Fibroblast of skin of scalp (primary cell): ENCODE results near the gene NEK11.

Experiments
- DNase-seq: peaks from one replicate; pipeline ENCODE4 v3.0.0-alpha.2; 2013

Gene NEK11

GRCh38 chr3:131224886-131225550, 198.3 kb downstream of the NEK11 start:
- DNase-seq, result no peak

DNA sequence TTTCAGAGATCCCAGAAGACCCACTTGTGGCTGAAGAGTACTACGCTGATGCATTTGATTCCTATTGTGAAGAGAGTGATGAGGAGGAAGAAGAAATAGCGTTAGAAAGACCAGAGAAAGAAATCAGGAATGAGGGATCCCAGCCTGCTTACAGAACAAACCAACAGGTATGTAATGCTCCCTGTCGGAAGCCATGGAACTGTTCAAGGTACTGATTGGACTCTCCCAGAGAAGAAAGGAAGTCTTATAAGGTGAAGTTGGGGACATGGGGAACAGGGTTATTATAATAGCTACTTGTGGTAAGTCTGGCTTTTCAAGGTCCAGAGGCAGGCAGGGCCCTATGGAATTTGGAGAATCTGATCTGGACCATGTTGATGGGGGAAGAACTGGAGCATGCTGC, 201.8 kb downstream of the NEK11 start:
- no peak for DNase-seq

- no peak for DNase-seq
These were observed 205.2 kb downstream of the NEK11 start for GRCh38 chr3:131231710-131232389.

GRCh38 chr3:131232711-131233267, 206.1 kb downstream of the NEK11 start:
- no peak for DNase-seq

- no peak for DNase-seq
These were observed 207.4 kb downstream of the NEK11 start for GRCh38 chr3:131233900-131234668.

- no peak for DNase-seq
These were observed 209.7 kb downstream of the NEK11 start for GRCh38 chr3:131236421-131236820.

DNA sequence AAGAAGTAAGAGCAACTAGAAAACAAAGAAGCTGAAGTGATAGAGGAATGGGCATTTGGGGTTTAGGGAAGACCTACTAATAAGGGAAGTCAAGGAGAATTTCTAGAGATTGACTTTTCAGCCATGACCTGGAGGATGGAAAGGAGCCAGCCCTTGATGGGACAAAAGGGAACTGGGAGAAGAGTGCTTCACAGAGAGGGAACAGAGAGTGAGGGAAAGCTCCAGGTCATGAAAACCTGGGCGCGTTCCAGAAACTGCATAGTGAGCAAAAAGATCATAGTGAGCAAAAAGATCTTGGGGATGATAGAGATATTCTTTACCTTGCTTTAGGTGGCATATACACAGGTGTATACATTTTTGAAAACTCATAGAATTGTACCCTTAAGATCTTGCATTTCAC, 211.8 kb downstream of the NEK11 start:
- DNase-seq, result no peak

DNA sequence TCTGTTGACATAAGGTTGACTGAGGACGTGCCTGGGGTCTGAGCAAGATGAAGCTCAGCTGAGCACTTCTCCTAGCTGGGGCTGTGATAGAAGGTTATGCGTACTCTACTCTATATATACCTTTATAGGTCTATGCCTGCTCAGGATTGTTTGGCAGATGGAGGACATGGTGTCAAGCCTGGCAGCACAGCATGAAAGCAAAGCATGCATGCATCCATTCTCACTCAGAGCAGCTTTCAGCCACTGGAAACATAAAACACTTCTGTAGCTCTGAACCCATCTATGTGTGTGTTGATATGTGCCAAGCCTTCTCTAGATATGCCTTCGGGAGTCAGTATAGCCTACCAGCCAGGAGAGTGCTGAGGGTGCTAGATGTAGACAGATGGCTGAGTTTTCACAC, 212.6 kb downstream of the NEK11 start:
- no peak for DNase-seq

DNA sequence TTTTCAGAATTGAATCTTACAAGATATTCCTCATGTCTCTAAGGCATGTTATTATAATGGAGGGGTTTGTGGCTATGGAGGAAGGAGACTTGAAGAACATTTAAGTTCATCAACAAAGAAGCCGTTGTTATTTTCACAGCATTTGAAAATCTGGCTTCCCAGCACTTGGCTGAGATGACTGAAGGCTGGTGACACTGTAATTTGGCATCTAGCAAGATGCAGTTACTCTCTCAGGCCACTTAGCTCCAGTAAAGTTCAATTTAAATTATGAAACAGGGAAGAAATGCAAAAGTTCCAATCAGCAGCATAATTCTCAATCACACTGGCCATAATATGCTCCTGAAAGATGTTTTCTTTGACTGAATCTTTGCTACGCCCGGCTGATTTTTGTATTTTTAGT, 215.5 kb downstream of the NEK11 start:
- DNase-seq, result no peak

- DNase-seq, result no peak
These were observed 223.8 kb downstream of the NEK11 start for GRCh38 chr3:131250466-131250865.

DNA sequence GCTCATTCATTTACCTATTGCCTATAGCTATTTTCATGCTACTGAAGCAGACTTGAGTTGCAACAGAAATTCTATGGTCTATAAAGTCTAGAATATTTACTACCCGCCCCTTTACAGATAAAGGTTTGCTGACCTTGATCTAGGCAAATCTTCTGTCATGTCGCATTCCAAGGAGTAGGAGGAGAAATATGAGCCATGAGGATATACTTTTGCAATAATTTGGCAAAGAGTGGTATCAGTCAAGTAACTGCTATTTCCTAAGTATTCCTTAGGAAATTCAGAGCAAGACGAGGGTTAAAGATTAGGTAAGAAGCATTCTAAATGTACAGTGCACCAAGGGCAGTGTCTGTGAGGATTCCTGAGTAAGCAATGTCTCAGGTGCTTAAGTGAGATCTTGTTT, 233.8 kb downstream of the NEK11 start:
- DNase-seq, result no peak

- no peak for DNase-seq
These were observed 234.4 kb downstream of the NEK11 start for GRCh38 chr3:131261104-131261503.

GRCh38 chr3:131275556-131275955, 248.9 kb downstream of the NEK11 start:
- no peak for DNase-seq

GRCh38 chr3:131277836-131278497, 251.3 kb downstream of the NEK11 start:
- peak; percentile 50 for DNase-seq

DNA sequence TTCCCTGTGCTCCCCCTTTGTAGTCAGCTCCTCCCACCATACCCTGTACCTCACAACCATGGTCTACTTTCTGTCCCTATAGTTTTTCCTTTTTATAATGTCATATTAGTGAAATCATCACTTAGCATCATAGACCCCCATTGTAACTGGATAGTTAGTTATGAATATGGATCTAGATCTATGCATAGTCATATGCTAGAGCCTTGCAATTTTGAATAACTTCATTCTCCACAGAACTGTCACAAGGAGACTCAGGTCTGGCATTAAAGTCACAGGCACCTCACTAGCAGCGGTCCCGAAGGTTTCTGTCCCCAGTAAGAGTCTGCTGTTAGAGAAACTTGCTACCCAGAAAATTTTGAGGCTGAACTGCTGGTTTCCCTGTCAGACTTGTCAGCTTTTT, 252.9 kb downstream of the NEK11 start:
- no peak for DNase-seq

DNA sequence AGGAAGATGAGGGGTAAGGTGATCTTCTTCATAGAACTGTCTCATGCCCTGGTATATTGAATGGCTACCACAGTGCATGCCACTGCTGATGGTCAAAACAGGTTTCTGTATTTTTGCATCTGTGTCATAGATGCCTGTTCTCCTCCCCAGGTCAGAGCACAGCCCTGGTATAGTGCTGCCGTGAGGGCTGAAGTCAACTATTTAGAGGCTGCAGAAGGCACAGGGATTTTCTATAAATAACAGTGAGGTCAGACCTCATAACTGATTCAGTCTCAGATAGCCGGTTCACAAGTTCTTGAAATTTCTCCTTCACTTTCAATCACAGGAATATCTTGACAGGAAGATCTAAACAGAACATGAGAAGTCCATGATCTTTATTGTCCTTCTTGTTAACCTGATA, 255.7 kb downstream of the NEK11 start:
- no peak for DNase-seq

DNA sequence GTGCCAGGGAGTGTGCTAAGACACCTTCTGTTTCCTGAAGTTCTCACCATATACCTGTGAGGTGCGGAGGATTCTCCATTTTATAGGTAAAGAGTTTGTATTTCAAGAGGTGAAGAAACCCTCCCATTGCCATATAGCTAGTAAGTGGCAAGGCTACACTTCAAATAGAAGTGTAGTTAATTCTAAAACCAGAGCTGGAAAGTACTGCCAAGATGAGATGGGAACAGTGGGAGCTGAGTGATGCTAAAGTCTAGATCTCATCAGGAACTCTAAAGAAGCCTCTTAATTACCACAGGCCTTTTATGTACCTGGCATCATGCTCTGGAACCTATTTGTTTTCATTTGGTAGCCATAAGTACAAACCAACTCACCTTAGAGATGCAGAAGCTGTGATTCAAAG, 256.3 kb downstream of the NEK11 start:
- DNase-seq, result no peak

- DNase-seq, result no peak
These were observed 257.2 kb downstream of the NEK11 start for GRCh38 chr3:131283862-131284261.

DNA sequence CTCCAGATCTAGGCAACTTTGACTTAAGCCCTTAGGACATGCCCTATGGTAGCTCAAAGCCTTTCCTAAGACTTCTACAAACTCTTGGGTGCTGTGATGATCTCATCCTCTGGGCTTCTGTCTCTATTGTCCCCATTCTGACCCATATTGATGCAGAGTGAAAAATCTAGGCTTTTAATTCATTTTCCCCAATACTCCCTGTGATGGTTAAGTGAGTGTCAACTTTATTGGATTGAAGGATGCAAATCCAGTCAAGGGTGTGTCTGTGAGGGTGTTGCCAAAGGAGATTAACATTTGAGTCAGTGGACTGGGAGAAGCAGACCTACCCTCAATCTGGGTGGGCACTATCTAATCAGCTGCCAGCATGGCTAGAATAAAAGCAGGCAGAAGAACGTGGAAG, 257.6 kb downstream of the NEK11 start:
- no peak for DNase-seq

DNA sequence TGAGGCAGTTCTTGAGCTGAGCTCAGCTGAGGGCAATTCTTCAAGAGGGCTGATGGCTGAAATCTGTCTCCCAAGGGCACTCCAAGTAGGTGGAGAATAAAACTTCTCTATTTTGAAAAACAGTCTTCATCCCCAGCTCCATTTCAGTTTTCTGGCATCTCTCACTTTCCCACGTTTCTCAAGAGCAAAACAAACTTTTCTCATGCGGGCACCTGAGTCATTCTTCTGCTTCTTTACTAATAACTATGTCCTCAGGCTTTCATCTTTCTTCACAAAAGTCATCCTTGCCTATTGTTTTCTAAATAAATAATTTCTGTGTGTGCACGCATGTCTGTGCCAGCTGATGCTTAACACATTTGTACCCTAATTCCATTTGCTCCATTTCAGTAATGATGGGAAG, 258.8 kb downstream of the NEK11 start:
- DNase-seq, result no peak

DNA sequence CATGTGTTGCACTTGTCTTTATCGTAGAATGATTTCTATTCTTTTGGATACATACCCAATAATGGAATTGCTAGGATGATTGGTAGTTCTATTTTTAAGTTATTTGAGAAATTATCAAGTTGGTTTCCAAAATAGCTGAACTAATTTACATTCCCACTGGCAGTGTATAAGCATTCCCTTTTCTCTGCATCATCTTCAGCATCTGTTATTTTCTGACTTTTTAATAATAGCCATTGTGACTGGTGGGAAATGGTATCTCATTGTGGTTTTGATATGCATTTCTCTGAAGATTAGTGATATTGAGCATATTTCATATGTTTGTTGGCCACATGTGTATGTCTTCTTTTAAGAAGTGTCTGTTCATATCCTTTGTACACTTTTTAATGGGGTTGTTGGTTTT, 273.2 kb downstream of the NEK11 start:
- peak; percentile 17 for DNase-seq

GRCh38 chr3:131303848-131304247, 277.2 kb downstream of the NEK11 start:
- peak; percentile 52 for DNase-seq

GRCh38 chr3:131304890-131305289, 278.2 kb downstream of the NEK11 start:
- DNase-seq, result no peak
